ENCODE data around the gene AP3D1.

Gene AP3D1

GRCh38 chr19:2070986-2071673 is 80.2 kb downstream of the AP3D1 start:
- Histone ChIP-seq H3K9me3 (ENCODE audit: control insufficient read depth, insufficient read depth, low read length) (no peaks in the 10 kb centered on the region), H3K27me3 (ENCODE audit: control insufficient read depth, insufficient read depth, low read length) (no peaks in the 10 kb centered on the region), H3K4me1 (ENCODE audit: control insufficient read depth, insufficient read depth, low read length) (no peaks in the 10 kb centered on the region), H3K27ac (ENCODE audit: low read length) (no peak overlapping the region), H3K36me3 (ENCODE audit: control insufficient read depth, insufficient read depth, low read length) (no peaks in the 10 kb centered on the region), H3K4me3 (ENCODE audit: low read length) (no peak overlapping the region)
- WGBS (ENCODE audit: insufficient coverage, insufficient read length) = no CpG with 5 or more reads among the region's 19 CpGs
- no peak for DNase-seq (ENCODE audit: low read depth, low spot score)

DNA sequence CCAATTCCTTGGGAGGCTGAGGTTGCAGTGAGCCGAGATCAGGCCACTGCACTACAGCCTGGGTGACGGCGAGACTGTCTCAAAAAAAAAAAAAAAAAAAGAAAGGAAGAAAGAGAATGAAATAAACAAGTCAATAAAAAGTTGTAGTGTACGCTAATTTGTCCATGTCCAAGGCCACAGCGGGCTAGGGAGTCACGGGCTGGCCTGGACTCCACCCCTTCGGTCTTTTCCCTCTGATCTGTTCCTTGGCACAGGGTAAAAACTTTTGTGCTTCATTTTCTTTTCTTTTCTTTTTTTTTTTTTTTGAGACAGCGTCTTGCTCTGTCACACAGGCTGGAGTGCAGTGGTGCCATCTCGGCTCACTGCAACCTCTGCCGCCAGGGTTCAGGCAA is 80.9 kb downstream of the AP3D1 start:
- Histone ChIP-seq H3K27ac (ENCODE audit: low read length) (no peak overlapping the region), H3K4me1 (ENCODE audit: control insufficient read depth, insufficient read depth, low read length) (no peaks in the 10 kb centered on the region), H3K9me3 (ENCODE audit: control insufficient read depth, insufficient read depth, low read length) (no peaks in the 10 kb centered on the region), H3K4me3 (ENCODE audit: low read length) (no peak overlapping the region), H3K36me3 (ENCODE audit: control insufficient read depth, insufficient read depth, low read length) (no peaks in the 10 kb centered on the region), H3K27me3 (ENCODE audit: control insufficient read depth, insufficient read depth, low read length) (no peaks in the 10 kb centered on the region)
- DNase-seq (ENCODE audit: low read depth, low spot score) = no peak
- no CpG with 5 or more reads among the region's 10 CpGs for WGBS (ENCODE audit: insufficient coverage, insufficient read length)

GRCh38 chr19:2064788-2065524 is 86.4 kb downstream of the AP3D1 start:
- Histone ChIP-seq H3K9me3 (ENCODE audit: control insufficient read depth, insufficient read depth, low read length) (no peaks in the 10 kb centered on the region), H3K27ac (ENCODE audit: low read length) (no peak overlapping the region), H3K4me1 (ENCODE audit: control insufficient read depth, insufficient read depth, low read length) (peaks cover 6% of the 10 kb centered on the region), H3K36me3 (ENCODE audit: control insufficient read depth, insufficient read depth, low read length) (no peaks in the 10 kb centered on the region), H3K4me3 (ENCODE audit: low read length) (no peak overlapping the region), H3K27me3 (ENCODE audit: control insufficient read depth, insufficient read depth, low read length) (no peaks in the 10 kb centered on the region)
- no CpG with 5 or more reads among the region's 38 CpGs for WGBS (ENCODE audit: insufficient coverage, insufficient read length)
- no peak for DNase-seq (ENCODE audit: low read depth, low spot score)

DNA sequence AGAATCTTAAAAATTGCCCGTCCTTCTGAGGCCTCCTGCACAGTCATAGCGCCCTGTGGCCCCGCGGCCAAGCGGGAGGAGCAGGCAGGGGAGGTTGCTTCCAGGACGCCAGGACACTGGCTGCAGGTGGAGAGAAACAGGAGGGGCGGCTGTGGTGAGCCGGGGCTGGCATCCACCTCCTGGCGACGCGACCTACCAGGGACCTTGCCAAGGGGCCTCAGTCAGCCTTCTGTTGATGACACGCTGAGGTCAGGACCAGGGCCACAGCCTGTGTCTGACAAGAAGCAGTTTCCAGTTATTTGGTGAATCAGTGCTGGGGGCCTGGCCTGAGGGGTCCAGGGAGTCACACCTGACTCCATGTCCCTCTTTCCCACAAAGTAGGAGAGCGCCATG is 87.0 kb downstream of the AP3D1 start:
- Histone ChIP-seq H3K4me1 (ENCODE audit: control insufficient read depth, insufficient read depth, low read length) (peaks cover 12% of the 10 kb centered on the region), H3K4me3 (ENCODE audit: low read length) (no peak overlapping the region), H3K27ac (ENCODE audit: low read length) (no peak overlapping the region), H3K27me3 (ENCODE audit: control insufficient read depth, insufficient read depth, low read length) (no peaks in the 10 kb centered on the region), H3K36me3 (ENCODE audit: control insufficient read depth, insufficient read depth, low read length) (no peaks in the 10 kb centered on the region), H3K9me3 (ENCODE audit: control insufficient read depth, insufficient read depth, low read length) (no peaks in the 10 kb centered on the region)
- WGBS (ENCODE audit: insufficient coverage, insufficient read length) = no CpG with 5 or more reads among the region's 13 CpGs
- DNase-seq (ENCODE audit: low read depth, low spot score) = no peak

DNA sequence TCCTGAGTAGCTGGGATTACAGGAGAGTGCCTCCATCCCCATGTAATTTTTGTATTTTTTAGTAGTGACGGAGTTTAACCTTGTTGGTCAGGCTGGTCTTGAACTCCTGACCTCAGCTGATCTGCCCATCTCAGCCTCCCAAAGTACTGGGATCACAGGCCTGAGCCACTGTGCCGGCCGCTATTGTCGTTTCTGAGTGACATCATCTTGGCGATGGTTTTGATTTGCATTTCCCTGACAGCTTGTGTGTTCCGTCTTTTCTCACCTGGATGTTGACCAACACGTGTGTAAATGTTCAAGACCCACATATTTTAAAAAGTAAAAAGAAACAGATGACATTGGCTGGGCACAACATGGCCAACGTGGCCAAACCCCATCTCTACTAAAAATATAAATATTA is 87.5 kb downstream of the AP3D1 start:
- DNase-seq (ENCODE audit: low read depth, low spot score) = no peak
- Histone ChIP-seq H3K36me3 (ENCODE audit: control insufficient read depth, insufficient read depth, low read length) (no peaks in the 10 kb centered on the region), H3K4me1 (ENCODE audit: control insufficient read depth, insufficient read depth, low read length) (peaks cover 13% of the 10 kb centered on the region), H3K9me3 (ENCODE audit: control insufficient read depth, insufficient read depth, low read length) (no peaks in the 10 kb centered on the region), H3K27me3 (ENCODE audit: control insufficient read depth, insufficient read depth, low read length) (no peaks in the 10 kb centered on the region), H3K27ac (ENCODE audit: low read length) (no peak overlapping the region), H3K4me3 (ENCODE audit: low read length) (no peak overlapping the region)
- WGBS (ENCODE audit: insufficient coverage, insufficient read length) = no CpG with 5 or more reads among the region's 8 CpGs

- no peak overlapping the region for H3K27ac ChIP-seq (ENCODE audit: low read length)
- no peaks in the 10 kb centered on the region for H3K9me3 ChIP-seq (ENCODE audit: control insufficient read depth, insufficient read depth, low read length)
- WGBS (ENCODE audit: insufficient coverage, insufficient read length) = no CpG with 5 or more reads among the region's 9 CpGs
- DNase-seq (ENCODE audit: low read depth, low spot score) = no peak
- no peak overlapping the region for H3K4me3 ChIP-seq (ENCODE audit: low read length)
- no peaks in the 10 kb centered on the region for H3K27me3 ChIP-seq (ENCODE audit: control insufficient read depth, insufficient read depth, low read length)
- peaks cover 13% of the 10 kb centered on the region for H3K4me1 ChIP-seq (ENCODE audit: control insufficient read depth, insufficient read depth, low read length)
- no peaks in the 10 kb centered on the region for H3K36me3 ChIP-seq (ENCODE audit: control insufficient read depth, insufficient read depth, low read length)
Observed at GRCh38 chr19:2062770-2063169, 88.6 kb downstream of the AP3D1 start.

DNA sequence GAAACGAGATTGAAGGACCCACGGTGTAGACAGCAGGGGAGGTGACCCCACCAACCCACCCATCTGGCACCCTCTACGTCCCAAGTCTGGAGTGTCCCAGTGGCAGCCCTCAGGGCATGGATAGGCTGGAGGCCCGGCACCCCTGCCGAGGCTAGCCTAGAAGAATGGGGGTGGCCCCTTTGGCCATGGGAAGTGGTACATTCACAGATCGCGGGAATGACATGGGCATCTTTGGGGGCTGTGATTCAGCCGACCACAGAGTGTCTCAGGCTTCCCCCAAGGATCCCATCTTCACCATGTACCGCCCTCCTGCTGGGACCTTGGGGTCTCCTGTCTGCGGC is 89.0 kb downstream of the AP3D1 start:
- peaks cover 13% of the 10 kb centered on the region for H3K4me1 ChIP-seq (ENCODE audit: control insufficient read depth, insufficient read depth, low read length)
- no peaks in the 10 kb centered on the region for H3K27me3 ChIP-seq (ENCODE audit: control insufficient read depth, insufficient read depth, low read length)
- no peak overlapping the region; the same call in 1 of the 2 replicates for H3K4me3 ChIP-seq (ENCODE audit: low read length)
- no peaks in the 10 kb centered on the region for H3K9me3 ChIP-seq (ENCODE audit: control insufficient read depth, insufficient read depth, low read length)
- no peak overlapping the region for H3K27ac ChIP-seq (ENCODE audit: low read length)
- DNase-seq (ENCODE audit: low read depth, low spot score) = no peak
- no CpG with 5 or more reads among the region's 10 CpGs for WGBS (ENCODE audit: insufficient coverage, insufficient read length)
- no peaks in the 10 kb centered on the region for H3K36me3 ChIP-seq (ENCODE audit: control insufficient read depth, insufficient read depth, low read length)

- H3K4me3 ChIP-seq (ENCODE audit: low read length) = peak overlapping the region; percentile 79
- H3K9me3 ChIP-seq (ENCODE audit: control insufficient read depth, insufficient read depth, low read length) = no peaks in the 10 kb centered on the region
- peak; percentile 89 for DNase-seq (ENCODE audit: low read depth, low spot score)
- no CpG with 5 or more reads among the region's 50 CpGs for WGBS (ENCODE audit: insufficient coverage, insufficient read length)
- H3K36me3 ChIP-seq (ENCODE audit: control insufficient read depth, insufficient read depth, low read length) = no peaks in the 10 kb centered on the region
- H3K4me1 ChIP-seq (ENCODE audit: control insufficient read depth, insufficient read depth, low read length) = peaks cover 13% of the 10 kb centered on the region
- no peaks in the 10 kb centered on the region for H3K27me3 ChIP-seq (ENCODE audit: control insufficient read depth, insufficient read depth, low read length)
- H3K27ac ChIP-seq (ENCODE audit: low read length) = no peak overlapping the region
Observed at GRCh38 chr19:2061495-2062388, 89.6 kb downstream of the AP3D1 start.

- no peaks in the 10 kb centered on the region for H3K27me3 ChIP-seq (ENCODE audit: control insufficient read depth, insufficient read depth, low read length)
- H3K9me3 ChIP-seq (ENCODE audit: control insufficient read depth, insufficient read depth, low read length) = no peaks in the 10 kb centered on the region
- peak overlapping the region; percentile 79; the same call in 1 of the 2 replicates for H3K4me3 ChIP-seq (ENCODE audit: low read length)
- no peaks in the 10 kb centered on the region for H3K36me3 ChIP-seq (ENCODE audit: control insufficient read depth, insufficient read depth, low read length)
- no peak overlapping the region for H3K27ac ChIP-seq (ENCODE audit: low read length)
- DNase-seq (ENCODE audit: low read depth, low spot score) = no peak
- peaks cover 17% of the 10 kb centered on the region for H3K4me1 ChIP-seq (ENCODE audit: control insufficient read depth, insufficient read depth, low read length)
- no CpG with 5 or more reads among the region's 55 CpGs for WGBS (ENCODE audit: insufficient coverage, insufficient read length)
Observed at GRCh38 chr19:2060884-2061494, 90.4 kb downstream of the AP3D1 start.

Measured in iPS DF 6.9 (cell line).